Bronchial epithelial cell (primary cell): ENCODE measurements around the gene GPR63. TPM values are rescaled to one million over a fixed set of nuclear protein-coding genes. Genes with fewer than 3 reads are reported as not detected.

Source experiments
- DNase-seq: peaks from one replicate; pipeline ENCODE4 v3.0.0-alpha.2; 2010; ENCODE audit warnings: low read depth
- FAIRE-seq: peaks from 2 replicates; lab custom pipeline; 2011; peaks lifted over from hg19 to GRCh38; lab: Jason Lieb, UNC
- H3K27me3 ChIP-seq: 2 replicates; pipeline ENCODE4 v1.5.1; 2011; ENCODE audit warnings: low read length; ENCODE audit not compliant: control insufficient read depth, insufficient read depth
- H3K36me3 ChIP-seq: 2 replicates; pipeline ENCODE4 v1.5.1; 2011; ENCODE audit warnings: low read length; ENCODE audit not compliant: control insufficient read depth, insufficient read depth
- H3K4me3 ChIP-seq: 2 replicates; pipeline ENCODE4 v1.5.1; 2011; ENCODE audit warnings: mild to moderate bottlenecking, low read depth, low read length, control low read depth
- CTCF ChIP-seq: IDR thresholded peaks from 2 replicates; pipeline ENCODE4 v1.5.1; 2011; ENCODE audit warnings: mild to moderate bottlenecking, moderate library complexity, low read length, control low read depth, inconsistent platforms; ENCODE audit not compliant: insufficient read depth, severe bottlenecking
- total RNA-seq: library from RNA; depleted of rRNA; stranded (reverse); fragments of >200 nt; gene quantifications from 2 replicates; pipeline ENCODE4 v1.2.1, GENCODE V29; 2014

Gene GPR63
- total RNA-seq, 1 donor from 2014 or later = 0.53 TPM

- DNase-seq (no peak), FAIRE-seq (no peak)
Measured at GRCh38 chr6:96816301-96816817, 20.9 kb downstream of the GPR63 start.

GRCh38 chr6:96814625-96815024 is 22.7 kb downstream of the GPR63 start:
- Histone ChIP-seq H3K27me3 (no peaks in the 10 kb centered on the region), H3K36me3 (no peaks in the 10 kb centered on the region), H3K4me3 (no peak overlapping the region)
- no peak for FAIRE-seq
- TF ChIP-seq CTCF = no peak
- no peak for DNase-seq

More at GRCh38 chr6:96816301-96816817, 20.9 kb downstream of the GPR63 start:
- Histone ChIP-seq H3K27me3 (no peaks in the 10 kb centered on the region), H3K36me3 (no peaks in the 10 kb centered on the region), H3K4me3 (peak overlapping the region; percentile 10)
- no peak for TF ChIP-seq CTCF

- H3K27me3 ChIP-seq = no peaks in the 10 kb centered on the region
- DNase-seq (no peak), FAIRE-seq (no peak)
- no peak overlapping the region for H3K4me3 ChIP-seq
- H3K36me3 ChIP-seq = no peaks in the 10 kb centered on the region
- TF ChIP-seq CTCF = no peak
Measured at GRCh38 chr6:96812077-96812703, 25.1 kb downstream of the GPR63 start.

GRCh38 chr6:96811670-96812069 is 25.6 kb downstream of the GPR63 start:
- Histone ChIP-seq H3K36me3 (no peaks in the 10 kb centered on the region), H3K4me3 (no peak overlapping the region), H3K27me3 (no peaks in the 10 kb centered on the region)
- no peak for TF ChIP-seq CTCF
- no peak for DNase-seq
- no peak for FAIRE-seq

- DNase-seq (no peak), FAIRE-seq (no peak)
- TF ChIP-seq CTCF = no peak
- H3K27me3 ChIP-seq = no peaks in the 10 kb centered on the region
- no peaks in the 10 kb centered on the region for H3K36me3 ChIP-seq
- no peak overlapping the region for H3K4me3 ChIP-seq
Measured at GRCh38 chr6:96811136-96811535, 26.1 kb downstream of the GPR63 start.

GRCh38 chr6:96809119-96809518 is 28.2 kb downstream of the GPR63 start:
- FAIRE-seq (no peak), DNase-seq (peak; percentile 8)
- no peaks in the 10 kb centered on the region for H3K27me3 ChIP-seq
- no peak for TF ChIP-seq CTCF
- H3K36me3 ChIP-seq = no peaks in the 10 kb centered on the region
- no peak overlapping the region for H3K4me3 ChIP-seq
